Raji (cell line): ENCODE results near the gene METTL4.

Experiments used
- POLR2A ChIP-seq: IDR thresholded peaks from 2 replicates; pipeline ENCODE4 v1.6.1; 2011; ENCODE audit warnings: low read depth, low read length, control low read depth; ENCODE audit not compliant: insufficient read depth

Gene METTL4

DNA sequence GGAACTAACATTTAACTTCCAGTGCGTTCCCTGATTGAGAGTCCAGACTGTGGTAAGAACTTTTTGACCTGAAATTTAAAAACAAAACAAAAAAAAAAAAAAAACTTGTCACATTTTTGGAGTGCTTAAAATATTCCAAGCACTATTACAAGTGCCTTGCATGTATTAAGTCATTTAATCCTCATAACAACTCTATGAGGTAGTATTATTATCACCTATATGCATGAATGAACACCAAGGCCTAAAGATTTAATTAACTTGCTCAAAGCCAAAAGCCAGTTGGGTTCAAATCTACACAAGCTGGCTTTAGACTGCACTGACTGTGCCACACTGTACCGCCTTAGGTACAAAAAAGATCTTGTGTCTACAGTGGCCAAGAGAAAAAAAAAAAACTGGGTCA, 35.2 kb downstream of the METTL4 start:
- TF ChIP-seq POLR2A = no peak

DNA sequence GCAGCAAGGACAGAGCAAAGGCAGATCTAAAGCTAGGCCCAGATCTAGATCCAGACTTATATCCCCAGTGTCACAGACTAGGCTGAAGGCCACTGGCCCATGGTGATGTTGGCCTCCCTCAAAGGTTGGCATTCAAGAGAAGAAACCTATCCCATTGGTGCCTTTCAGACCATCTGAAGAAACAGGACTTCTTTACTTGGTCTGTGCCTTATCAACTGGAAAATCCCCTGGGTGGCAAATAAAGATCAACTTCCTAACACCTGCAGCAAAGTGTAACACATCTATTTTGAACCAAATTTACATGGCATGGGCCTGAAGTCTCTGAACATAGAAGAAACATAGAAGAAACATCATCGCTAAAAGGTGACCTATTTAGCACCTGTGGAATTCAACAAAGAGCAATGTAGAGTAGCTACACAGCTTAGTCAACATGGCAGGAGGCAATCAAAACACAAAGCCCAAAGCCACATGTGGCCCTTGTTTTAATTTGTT, 35.8 kb downstream of the METTL4 start:
- TF ChIP-seq POLR2A = no peak

DNA sequence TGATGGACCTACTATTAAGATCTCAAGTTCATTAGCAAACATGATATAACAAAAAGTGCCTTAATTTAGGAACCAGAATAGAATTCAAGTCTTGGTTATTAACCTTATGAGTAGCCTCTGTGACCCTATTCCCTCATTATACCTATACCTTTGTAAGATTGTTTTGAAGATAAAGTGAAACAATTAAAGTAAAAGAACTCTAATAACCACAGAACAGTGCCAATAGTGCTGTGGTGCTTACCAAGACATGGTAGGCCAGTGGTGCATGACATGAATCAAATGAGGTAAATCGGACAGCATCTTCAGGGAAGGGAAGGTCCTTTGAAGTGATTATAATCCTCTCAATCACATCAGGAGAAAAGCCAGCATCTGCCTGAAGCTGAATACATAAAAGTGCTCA, 36.4 kb downstream of the METTL4 start:
- TF ChIP-seq POLR2A = no peak

DNA sequence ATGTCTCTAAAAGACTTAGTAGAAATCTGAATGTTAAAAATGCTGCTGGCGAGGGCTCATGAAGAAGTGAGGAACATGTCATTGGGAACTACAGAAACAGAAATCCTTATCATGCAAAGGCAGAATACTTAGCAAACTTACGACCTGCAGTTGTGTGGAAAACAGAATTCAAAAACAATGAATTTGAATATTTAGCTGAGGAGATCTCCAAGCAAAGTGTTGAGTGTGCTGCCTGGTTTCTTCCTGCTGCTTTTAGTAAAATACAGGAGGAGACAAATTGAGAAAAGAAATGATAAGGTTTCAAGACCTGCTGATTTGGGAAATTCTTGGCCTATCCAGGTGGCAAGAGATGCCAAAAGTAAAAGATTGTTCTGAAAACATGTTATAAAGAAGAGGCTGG, 38.5 kb downstream of the METTL4 start:
- no peak for TF ChIP-seq POLR2A

DNA sequence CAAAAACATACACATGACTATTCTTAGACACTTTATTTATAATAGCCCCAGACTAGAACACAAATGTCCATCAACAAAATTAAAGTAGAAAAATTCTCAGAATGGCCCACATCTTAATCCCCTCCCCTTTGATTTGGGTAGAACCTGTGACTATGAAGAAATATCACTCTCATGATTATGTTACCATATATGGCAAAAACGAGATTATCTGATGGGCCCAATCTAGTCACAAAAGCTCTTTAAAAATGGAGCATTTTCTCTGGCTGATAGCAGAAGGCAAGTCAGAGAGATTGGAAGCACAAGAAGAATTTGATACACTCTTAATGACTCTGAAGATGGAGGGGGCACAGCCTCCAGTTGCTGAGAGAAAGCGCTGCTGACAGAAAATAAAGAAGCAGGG, 39.6 kb downstream of the METTL4 start:
- no peak for TF ChIP-seq POLR2A

DNA sequence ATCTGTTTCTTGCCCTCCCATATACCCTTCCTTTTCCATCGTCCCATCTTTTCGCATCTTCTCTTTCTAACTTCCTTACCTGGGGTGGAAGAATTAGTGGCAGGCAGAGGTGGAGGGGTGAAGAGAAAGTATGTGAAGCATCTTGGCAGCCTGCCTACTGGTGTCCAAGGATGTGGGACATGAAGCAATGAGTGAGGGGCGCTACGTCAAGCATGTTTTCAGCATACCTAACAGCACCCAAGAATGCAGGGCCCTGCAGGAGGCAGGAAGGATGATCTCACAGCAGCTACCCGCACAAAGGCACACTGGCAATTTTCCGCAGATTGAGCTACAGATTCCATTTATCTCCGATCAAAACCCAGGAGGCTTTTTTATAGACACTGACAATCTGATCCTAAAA, 42.2 kb downstream of the METTL4 start:
- TF ChIP-seq POLR2A = no peak

DNA sequence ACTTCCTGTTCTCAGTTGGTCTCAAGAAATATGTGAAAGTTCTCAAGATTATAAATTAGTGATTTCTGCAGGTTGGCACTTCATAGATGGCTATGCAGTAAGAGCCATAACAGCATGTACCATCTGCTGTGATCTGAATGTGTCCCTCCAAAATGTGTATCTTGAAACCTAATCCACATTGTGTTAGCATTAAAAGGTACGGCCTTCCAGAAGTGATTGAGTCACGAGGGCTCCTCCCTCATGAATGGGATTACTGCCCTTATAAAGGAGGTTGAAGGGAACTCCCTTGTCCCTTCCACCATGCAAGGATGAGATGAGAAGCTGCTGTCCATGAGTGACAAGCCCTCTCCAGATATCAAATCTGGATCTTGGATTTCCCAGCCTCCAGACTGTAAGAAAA, 45.0 kb downstream of the METTL4 start:
- no peak for TF ChIP-seq POLR2A

DNA sequence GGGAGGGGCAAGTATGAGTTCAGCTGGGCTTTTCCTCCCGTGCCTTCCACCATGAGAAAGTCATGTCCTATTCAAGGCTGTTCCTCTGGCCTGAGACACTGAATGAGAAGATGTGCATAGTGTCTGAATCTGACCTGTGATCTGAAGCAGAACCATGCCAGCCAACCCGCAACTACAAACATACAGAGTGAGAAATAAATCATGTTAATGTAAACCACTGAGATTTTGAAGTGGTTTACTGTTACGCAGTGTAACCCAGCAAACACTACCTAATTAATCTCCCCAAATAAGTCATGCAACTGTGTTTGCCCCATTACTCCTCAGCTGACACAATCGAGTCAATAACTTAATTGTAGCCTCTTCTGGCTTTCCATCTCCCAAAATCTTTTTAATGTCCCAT, 49.2 kb downstream of the METTL4 start:
- no peak for TF ChIP-seq POLR2A

DNA sequence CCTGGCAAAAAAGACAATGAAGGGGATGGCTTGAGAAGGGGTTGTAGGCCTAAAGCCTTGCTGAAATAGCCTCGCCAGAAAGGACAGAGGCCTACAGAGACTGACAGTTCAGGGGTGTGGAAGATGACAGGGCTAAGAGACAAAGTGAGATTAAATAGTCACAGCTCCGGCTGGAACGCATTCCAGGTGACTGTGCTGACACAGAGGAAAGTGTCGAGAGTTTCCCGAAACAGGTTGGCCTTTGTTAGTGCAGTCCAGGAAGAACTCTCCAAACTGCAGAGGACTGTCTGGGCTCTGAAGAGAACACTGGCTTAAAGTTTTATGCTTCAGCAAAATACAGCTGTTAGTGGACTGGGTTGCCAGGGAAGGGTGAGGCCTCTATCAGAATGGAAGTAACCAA, 52.8 kb downstream of the METTL4 start:
- no peak for TF ChIP-seq POLR2A

DNA sequence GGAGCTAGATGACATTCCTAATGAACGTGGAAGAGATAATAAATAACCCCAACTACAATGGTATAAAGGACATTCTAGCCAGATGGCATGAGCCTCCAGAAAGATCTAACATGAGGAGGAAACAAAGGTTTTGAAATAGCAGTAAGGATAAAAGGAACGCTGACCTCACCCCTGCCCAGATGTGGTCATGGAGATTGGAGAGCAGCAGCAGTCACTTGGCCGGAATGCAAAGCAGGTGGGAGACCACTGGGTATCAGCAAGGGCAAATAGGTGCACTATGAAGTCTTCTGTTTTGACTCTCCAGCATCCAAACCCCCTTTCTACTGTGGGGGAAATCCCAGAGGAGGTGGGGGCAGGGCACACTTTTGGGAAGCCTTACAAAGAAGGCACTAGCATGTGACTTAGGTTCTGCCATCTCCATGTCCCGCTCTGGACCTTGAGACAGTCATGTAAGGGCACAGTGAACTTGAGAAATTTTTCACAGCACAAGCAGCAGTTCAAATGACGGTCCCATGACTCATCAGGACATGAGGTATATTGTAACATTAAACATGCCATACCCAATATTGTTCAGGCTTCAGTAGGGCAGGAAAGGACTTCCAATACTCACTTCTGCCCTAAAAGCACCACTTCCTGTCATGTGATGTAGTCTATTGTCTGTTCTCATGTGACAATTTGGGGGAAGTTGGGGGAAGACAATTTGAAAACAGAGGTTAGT, 55.2 kb downstream of the METTL4 start:
- no peak for TF ChIP-seq POLR2A

DNA sequence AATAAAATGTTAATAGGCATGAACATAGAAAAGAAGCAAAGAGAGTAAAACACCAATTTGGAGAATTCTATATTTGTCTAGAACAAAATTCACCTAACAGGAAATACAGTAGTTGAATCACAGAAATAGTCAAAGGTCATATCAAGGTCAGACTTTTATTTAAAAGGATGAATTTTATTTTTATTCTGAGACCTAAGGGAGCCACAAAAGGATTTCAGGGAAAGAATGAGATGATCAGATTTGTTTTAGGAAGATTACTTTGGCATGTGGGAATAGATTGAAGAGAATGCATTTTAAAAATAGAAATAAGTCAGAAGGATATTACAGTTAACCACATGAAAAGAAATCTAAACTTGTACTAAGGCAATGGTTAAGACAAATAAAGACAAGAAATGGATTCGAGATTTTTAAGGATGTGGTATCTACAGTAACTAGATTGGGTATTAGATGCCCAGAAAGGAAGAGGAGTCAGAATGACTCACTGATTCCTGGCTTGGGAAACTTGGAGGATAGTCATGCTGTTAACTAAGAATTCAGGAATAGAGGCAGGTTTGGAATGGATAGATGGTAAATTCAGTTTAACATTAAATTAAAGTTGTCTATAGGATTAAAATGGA, 56.0 kb downstream of the METTL4 start:
- TF ChIP-seq POLR2A = no peak

DNA sequence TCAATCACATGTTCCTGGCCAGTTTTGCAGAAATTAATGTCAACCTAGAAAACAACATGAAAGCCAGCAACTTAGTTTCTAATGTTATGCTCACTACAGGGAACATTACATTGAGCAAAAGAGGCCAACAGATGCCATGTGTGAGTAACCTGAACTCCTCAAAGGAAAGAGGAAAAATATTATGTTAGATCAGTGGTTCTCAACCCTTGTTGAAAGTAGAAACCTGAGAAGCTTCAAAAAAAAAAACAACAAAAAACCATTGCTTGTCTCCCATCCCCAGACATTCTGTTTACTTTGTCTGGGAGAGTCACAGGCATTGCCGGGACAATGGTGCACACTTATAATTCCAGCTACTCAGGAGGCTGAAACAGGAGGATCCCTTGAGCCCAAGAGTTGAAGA, 57.7 kb downstream of the METTL4 start:
- TF ChIP-seq POLR2A = no peak

DNA sequence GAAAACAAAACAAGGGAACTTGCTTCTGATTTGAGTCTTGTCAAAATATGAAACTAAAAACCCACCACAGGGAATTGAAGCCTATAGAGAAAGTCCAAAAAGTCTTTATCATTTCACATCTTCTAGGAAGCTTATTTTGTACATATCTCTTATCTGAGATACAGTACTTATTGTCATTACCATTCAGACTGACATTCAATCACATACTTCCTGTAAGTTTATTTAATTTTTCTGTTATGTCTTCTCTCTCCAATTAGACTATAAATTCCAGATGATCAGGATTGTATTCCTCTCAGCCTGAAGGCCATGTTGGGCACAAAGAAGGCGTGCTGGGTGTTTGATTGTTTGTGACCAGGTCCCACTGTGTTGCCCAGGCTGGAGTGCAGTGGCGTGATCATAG, 59.2 kb downstream of the METTL4 start:
- TF ChIP-seq POLR2A = no peak

DNA sequence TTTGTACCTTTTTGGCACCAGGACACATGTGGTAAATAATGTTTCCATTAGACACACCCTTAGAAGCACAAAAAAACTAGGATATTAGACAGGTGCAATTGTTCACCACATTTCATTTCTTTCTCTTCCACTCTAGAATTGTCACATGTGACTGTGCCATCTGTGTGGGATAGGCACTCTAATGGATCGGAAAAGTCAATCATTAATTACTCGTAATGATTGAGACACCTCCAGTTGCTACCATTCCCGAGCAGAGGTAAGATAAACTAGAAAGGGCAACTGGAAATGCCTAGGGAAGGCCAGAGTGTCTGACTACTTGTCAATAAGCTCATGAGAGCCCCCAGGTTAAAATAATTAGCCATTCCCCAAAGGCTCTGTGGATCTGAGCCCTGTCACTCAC, 59.9 kb downstream of the METTL4 start:
- no peak for TF ChIP-seq POLR2A

DNA sequence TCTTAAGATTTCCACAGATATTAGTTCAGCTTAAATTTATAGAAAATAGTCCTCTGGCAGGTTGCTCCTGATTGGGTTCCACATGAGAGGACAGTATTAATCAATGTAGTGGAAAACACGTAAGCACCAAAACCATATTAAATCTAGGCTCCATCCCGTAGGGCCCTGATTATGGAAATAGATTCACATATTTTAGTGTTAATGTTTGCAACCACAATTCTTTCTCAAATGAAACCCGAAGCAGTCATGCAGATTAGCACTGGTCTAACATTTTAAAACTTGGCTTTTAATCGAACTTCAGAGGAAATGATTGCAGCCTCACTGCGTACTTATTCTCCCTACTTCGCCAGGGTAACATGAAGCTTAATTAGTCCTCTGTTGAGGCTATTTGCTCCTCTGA, 60.9 kb downstream of the METTL4 start:
- no peak for TF ChIP-seq POLR2A

DNA sequence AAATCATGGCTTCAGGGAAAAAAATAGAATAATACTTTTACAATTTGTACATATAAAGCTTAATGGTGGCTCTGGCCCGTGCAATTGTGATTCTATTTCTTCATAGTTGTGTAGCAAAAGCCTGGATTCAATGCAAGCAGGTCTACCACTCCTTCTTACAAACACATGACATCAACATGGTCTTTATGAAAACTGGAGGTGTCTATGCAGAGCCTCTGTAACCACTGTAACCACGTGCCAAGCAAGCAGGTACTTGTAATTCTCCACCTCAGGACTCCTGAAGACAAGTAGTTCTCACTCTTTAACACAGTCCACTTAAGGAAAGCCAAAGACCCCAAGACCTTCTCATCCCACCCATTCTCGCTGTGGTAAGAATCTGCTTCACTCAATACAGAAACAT, 62.6 kb downstream of the METTL4 start:
- no peak for TF ChIP-seq POLR2A

DNA sequence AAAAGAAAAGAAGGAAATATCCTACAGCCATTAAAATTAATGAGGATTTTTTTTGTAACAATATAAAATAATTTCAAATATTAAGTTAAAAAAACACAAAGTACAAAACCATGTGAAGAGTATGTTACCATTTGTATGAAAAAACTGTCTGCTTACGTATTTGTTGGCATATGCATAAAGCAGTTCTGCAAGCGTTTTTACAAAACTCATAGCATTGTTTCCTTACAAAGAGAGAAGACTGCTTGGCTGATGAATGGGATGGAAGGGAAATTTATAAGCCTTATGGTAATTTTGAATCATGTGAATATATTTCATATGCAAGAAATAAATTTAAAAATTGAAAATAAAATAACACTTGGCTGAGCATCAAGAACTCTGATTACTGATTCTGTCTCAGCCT, 63.1 kb downstream of the METTL4 start:
- TF ChIP-seq POLR2A = no peak
